UCSD-AML1 (cell line): ENCODE results near the gene PIK3CB.
"Not testable (repeated sequence)": the region's sequence is repeated elsewhere in the genome, so short reads cannot be mapped to it uniquely, and the experiment has no call there.

Experiments used
- DNase-seq: peaks from one replicate; lab custom pipeline; 2025; ENCODE audit not compliant: unreplicated experiment; lab: John Stamatoyannopoulos, UW

Gene PIK3CB

GRCh38 chr3:138684396-138684795, 150.3 kb downstream of the PIK3CB start:
- peak; percentile 14 for DNase-seq

GRCh38 chr3:138682648-138683047, 152.1 kb downstream of the PIK3CB start:
- DNase-seq: no peak

GRCh38 chr3:138681463-138682220, 153.1 kb downstream of the PIK3CB start:
- no peak for DNase-seq

- DNase-seq: not testable (repeated sequence)
These were observed 153.8 kb downstream of the PIK3CB start for GRCh38 chr3:138680974-138681373.

- no peak for DNase-seq
These were observed 155.8 kb downstream of the PIK3CB start for GRCh38 chr3:138678874-138679392.

- DNase-seq: no peak
These were observed 156.6 kb downstream of the PIK3CB start for GRCh38 chr3:138678086-138678485.

- no peak for DNase-seq
These were observed 159.3 kb downstream of the PIK3CB start for GRCh38 chr3:138675393-138675792.

- no peak for DNase-seq
These were observed 160.8 kb downstream of the PIK3CB start for GRCh38 chr3:138673641-138674530.

- no peak for DNase-seq
These were observed 164.3 kb downstream of the PIK3CB start for GRCh38 chr3:138670407-138670806.

- no peak for DNase-seq
These were observed 166.6 kb downstream of the PIK3CB start for GRCh38 chr3:138668107-138668506.

- no peak for DNase-seq
These were observed 177.2 kb downstream of the PIK3CB start for GRCh38 chr3:138657508-138657907.

- DNase-seq: no peak
These were observed 181.2 kb downstream of the PIK3CB start for GRCh38 chr3:138653567-138653966.

- DNase-seq: no peak
These were observed 185.6 kb downstream of the PIK3CB start for GRCh38 chr3:138649134-138649533.

- no peak for DNase-seq
These were observed 188.2 kb downstream of the PIK3CB start for GRCh38 chr3:138646513-138646912.

- no peak for DNase-seq
These were observed 188.7 kb downstream of the PIK3CB start for GRCh38 chr3:138646008-138646407.

- no peak for DNase-seq
These were observed 191.8 kb downstream of the PIK3CB start for GRCh38 chr3:138642927-138643253.

- DNase-seq: no peak
These were observed 192.4 kb downstream of the PIK3CB start for GRCh38 chr3:138642226-138642926.

- no peak for DNase-seq
These were observed 194.2 kb downstream of the PIK3CB start for GRCh38 chr3:138640537-138640936.

GRCh38 chr3:138638641-138639040, 196.1 kb downstream of the PIK3CB start:
- no peak for DNase-seq

GRCh38 chr3:138629526-138629925, 205.2 kb downstream of the PIK3CB start:
- no peak for DNase-seq

- no peak for DNase-seq
These were observed 208.9 kb downstream of the PIK3CB start for GRCh38 chr3:138625707-138626365.
